Limb (tissue), 2 donors: ENCODE measurements around the gene SH3BP2.

ENCODE experiments used
- DNase-seq, 2 donors: peaks; one replicate each; pipeline ENCODE4 v3.0.0-alpha.2; 2016; ENCODE audit errors: extremely low spot score in 2 of 2

The SH3BP2 gene, protein sequence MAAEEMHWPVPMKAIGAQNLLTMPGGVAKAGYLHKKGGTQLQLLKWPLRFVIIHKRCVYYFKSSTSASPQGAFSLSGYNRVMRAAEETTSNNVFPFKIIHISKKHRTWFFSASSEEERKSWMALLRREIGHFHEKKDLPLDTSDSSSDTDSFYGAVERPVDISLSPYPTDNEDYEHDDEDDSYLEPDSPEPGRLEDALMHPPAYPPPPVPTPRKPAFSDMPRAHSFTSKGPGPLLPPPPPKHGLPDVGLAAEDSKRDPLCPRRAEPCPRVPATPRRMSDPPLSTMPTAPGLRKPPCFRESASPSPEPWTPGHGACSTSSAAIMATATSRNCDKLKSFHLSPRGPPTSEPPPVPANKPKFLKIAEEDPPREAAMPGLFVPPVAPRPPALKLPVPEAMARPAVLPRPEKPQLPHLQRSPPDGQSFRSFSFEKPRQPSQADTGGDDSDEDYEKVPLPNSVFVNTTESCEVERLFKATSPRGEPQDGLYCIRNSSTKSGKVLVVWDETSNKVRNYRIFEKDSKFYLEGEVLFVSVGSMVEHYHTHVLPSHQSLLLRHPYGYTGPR

GRCh38 chr4:2792711-2793585 lies at the start of gene SH3BP2:
Gene SH3BP2 (plus strand): TSS chr4:2793085. CDS start chr4:2820618, 27,533 bp downstream.
- DNase-seq, result peak; percentile 53 to 87

DNA sequence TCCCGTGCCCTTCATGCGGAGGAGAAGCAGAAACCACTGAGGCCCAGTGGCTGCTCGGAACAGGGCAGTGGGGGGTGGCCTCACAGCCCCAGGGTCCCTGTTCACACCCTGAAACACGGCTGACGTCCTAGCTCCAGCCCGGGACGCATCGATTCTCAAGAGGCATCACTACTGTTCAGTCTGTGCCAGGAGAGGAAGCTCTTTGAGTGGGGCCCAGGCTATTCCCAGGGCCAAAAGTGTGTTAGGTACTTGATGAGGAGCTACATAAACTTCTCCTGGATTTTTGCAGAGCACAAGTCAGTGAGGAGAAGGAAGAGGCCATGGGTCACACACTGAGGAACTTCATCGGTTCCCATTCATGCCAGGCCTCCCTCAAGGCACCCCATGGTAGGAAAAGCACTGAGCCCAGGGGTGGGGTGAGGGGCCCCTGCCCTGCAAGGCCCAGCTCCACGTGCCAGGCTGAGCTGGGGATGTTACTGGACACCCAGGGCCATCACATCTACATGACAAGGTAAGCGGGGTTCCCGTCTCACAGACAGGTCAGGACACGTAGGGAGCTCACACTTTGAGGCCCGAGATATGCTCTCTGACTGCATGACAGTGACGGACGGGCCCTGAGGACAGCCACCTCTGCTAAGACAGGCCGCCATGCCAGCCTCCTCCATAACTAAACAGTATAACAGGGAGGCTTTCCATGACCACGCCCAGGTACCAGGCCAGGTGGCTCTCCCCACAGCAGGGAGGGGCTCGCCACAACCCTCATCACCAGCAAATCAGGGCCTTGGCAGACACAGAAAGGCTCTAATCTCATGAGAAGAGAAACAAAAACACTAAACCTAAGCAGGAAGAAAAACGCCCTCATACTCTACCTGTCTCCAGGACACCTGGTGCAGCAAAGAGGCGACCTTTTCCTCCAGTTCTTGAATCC lies 49.1 kb upstream of the SH3BP2 start:
- no peak for DNase-seq

GRCh38 chr4:2744576-2745270 lies 48.2 kb upstream of the SH3BP2 start:
- DNase-seq, result no peak

DNA sequence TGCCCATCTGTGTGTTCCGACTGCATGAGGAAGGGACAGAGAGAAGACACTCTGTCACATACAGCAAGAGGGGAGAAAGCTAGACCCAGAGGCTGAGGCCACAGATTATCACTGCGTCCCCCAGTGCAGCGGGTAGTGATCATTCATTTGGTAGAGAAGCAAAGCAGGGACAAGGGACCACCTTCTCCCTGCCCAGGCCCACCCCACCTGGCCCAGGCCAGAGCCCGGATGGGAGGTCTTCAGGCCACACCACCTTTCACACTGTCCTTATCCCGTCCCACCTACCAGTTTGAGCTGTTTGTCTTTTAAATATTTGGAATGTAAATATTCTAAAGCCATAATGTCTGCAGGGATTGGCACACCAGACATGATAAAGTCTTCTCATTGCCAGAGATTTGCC lies 47.4 kb upstream of the SH3BP2 start:
- no peak for DNase-seq

DNA sequence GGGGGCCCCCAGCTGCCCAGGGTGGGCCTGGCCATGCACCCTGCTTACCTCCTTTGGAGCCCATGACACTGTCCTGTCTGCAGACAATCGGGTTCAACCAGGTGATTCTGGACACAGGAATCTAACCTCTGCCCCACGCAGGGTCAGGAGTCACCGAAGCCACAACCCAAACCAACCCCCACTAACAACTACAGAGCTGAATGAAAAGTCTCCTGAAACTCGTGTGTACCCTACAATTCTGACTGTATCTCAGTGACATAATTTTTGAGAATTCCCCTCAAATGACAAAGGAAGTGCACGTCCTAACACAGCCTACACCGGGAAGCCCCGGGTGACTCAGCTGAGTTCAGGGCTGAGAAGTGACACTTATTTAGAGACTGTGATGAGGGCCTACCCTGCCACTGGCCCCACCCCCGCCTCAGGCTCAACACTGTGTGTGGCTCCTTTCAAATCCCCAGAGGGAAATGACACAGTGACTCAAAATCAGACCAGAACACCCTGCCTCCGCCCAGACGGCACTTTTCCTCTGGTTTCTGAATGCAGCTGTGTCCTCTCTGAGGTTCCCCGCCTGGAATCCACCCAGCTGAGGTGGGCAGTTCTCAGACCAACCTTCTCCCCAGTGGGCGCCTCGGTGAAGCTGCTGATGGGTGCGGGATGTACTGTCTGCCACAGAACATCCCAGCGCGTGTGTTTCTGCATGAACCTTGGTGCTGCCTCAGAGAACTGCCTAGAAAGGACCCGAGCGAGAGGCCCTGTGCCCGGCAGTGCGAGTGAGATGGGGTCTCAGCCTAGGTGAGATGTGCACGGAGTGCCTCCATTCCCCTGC lies 46.7 kb upstream of the SH3BP2 start:
- no peak for DNase-seq

DNA sequence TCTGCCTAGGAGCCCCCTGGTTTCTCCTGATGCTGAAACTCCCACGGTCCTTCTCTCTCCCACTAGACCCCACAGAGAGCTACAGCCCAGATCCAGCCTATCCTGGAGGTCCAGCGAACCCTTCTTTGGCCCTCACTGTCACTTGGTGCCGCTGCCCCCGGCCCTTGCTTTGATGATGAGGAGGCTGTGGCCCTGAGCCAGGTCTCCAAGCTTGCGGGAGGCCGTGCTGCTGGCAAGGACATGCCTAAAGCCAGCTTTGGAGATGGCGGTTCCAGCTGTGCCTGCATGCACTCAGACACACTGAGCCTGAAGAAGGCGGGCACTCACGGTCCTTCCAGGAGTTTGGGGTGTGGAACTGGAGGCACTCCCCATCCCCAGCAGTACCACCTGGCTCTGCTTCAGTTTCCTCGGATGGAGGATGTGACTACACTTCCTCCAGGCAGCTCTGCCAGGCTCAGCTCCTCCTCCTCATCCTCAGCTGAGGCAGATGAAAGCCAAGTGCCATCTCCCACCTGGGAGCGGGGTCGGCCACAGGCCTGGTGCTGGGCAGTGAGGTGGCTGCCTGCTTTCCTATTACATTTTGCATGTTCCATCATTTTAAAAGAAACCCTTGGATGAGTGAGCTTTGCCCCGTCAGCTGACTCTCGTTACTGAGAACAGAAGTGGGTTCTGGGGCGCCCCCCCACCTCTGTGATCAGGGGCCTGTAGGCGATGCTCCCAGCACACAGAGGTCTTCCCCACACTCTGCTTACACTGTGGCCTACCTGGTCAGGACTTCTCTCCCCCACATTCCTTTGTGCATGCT lies 45.8 kb upstream of the SH3BP2 start:
- no peak for DNase-seq

GRCh38 chr4:2750719-2751605 lies 41.9 kb upstream of the SH3BP2 start:
- no peak for DNase-seq

GRCh38 chr4:2753436-2753835 lies 39.4 kb upstream of the SH3BP2 start:
- no peak for DNase-seq

GRCh38 chr4:2754848-2755819 lies 37.8 kb upstream of the SH3BP2 start:
- DNase-seq, result no peak

DNA sequence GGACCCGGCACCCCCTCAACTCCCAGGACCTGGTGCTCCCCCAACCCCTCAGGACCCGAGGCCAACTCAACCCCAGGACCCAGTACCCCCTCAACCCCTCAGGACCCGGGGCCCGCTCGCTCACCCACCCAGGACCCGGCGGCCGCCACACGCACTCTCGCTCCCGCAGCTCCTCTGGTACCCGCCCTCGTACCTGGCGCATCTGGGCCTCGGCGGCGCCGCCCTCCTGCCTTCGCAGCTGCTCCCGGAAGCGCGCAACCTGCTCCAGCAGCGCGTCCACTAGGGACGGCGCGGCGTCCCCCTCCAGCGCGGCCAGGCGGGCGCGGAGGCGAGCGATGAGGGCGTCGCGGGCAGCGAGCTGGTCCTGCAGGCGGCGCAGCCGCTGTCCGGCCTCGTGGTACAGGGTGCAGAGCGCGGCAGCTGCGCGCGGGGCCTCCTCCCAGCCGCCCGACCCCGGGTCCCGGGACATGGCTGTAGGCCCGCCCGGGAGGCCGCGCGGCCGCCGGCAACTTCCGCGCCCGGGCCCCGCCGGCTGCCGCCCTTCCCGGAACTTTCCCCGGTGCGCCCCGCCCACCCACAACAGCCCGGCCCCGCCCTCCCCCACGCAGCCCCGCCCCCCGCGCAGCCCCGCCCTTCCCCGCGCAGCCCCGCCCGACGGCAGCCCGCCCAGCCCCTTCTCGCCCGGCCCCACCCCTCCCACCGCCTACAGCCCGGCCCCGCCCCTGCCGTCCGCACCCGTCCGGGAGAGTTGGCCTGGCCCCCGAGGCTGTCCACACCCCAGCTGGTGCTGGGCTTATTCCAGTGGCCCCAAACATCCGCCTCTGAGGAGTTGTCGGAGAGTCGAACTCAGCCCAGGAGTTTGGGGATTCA lies 36.8 kb upstream of the SH3BP2 start, which contains the start of gene TNIP2:
TNIP2 (minus strand) TSS at position 516 of the 870 bp plus-strand sequence; CDS start at position 469, 47 bp downstream.
- peak; percentile 75 to 91 for DNase-seq

DNA sequence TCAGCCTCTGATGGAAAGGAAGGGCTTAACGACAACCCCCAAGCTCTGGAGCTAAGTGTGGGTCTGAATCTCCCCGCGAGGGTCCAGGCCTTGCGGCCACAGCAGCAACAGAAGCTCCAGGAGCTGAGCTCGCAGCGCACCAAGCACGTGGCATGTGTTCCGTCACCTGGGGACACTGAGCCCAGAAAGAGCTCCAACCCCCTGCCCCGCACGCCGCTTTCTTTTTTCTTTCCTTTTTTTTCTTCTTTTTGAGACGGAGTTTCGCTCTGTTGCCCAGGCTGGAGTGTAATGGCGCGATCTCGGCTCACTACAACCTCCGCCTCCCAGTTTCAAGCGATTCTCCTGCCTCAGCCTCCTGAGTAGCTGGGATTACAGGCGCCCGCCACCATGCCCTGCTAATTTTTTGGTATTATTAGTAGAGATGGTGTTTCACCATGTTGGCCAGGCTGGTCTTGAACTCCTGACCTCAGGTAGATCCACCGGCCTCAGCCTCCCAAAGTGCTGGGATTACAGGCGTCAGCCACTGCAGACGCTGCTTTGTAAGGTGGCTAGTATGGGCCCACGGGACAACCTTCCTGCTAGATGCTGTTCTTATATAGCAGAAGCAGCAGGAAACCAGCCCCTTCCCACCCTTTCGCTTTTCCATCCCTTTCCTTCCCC lies 36.1 kb upstream of the SH3BP2 start:
- no peak for DNase-seq

DNA sequence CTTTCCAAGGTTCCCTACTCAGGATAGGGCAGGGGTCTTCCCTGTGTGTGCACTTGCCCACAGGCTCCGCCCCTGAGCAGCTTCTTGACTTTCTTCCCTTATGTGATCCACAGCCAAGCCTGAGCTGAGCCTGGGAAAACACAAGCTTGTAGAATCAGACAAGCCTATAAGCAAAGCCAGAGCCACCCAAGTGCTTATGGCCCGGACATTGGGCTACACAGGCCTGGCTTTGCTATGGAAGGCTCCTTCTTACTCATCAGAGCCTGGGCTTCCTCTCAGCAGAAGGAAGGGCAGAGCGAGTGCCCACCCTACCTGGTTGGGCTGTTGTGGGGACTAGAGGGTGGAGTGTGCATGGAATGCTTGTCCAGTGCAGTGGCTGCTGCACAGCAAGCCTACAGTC lies 35.5 kb upstream of the SH3BP2 start:
- DNase-seq, result no peak

DNA sequence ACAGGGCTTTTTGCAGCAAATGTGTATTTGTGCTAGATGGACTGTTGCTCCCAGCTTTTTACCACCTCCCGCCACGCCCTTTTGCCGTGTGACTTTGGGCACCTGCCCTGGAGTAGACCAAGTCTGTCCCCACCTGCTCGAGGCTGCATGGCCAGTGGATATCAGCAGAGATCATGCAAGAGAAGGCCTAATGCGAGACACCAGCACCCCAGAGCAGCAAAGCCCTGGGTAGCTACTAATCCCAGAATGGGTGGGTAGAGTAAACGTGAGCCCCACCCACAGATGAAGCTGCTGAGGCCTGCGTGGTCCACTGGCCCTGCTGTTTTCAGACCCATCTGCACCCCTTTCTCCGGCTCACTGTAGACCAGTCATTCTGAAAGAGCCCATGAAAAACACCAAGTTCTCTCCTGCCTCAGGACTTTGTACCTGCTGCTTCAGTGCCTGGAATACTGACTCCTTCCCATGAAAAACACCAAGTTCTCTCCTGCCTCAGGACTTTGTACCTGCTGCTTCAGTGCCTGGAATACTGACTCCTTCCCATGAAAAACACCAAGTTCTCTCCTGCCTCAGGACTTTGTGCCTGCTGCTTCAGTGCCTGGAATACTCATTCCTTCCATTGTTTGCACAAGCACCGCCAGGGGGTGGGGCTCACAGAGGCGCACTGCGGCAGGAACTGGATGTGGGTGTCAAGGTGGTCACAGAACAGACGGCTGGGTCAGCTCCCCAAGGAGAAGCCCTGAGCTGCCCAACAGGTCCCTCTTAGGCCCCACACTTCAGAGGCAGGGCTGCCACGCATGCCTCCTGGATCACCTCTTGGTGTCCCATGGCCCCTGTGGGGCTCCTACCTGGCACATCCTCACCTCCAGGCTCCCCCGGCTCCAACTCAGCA lies 31.6 kb upstream of the SH3BP2 start:
- DNase-seq, result no peak

DNA sequence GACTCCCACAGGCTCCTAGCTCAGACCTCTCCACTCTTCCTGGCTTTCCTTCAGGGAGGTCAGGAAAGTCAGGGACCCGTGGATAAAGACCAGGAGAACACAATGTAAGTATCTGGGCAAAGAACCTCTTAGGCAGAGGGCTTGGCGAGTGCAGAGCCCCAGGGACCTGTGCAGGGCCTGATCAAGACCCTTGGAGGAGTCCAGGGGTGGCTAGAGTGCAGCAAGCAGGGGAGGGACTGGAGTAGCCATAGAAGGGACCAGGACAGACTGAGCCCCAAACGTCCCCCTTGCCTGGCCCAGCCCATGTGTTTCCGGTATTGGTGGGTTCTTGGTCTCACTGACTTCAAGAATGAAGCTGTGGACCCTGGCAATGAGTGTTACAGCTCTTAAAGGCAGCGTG lies 30.8 kb upstream of the SH3BP2 start:
- no peak for DNase-seq
